HEK293 (cell line): ENCODE measurements around the gene USP24.
"Not testable (repeated sequence)": the region's sequence is repeated elsewhere in the genome, so short reads cannot be mapped to it uniquely, and the experiment has no call there.

ENCODE experiments used
- CTCF ChIP-seq: fragments of 450-650 bp; formaldehyde crosslinking; IDR thresholded peaks from 2 replicates; pipeline ENCODE4 v1.5.1; 2016; ENCODE audit warnings: missing biosample characterization, missing genetic modification characterization
- GLI4 ChIP-seq: fragments of 450-650 bp; formaldehyde crosslinking; IDR thresholded peaks from 2 replicates; pipeline ENCODE4 v1.5.1; 2016; ENCODE audit warnings: missing biosample characterization, missing genetic modification characterization
- PRDM10 ChIP-seq: fragments of 450-650 bp; formaldehyde crosslinking; IDR thresholded peaks from 2 replicates; pipeline ENCODE4 v1.5.1; 2016; ENCODE audit warnings: missing biosample characterization, missing genetic modification characterization
- TCF7L2 ChIP-seq: IDR thresholded peaks from 2 replicates; pipeline ENCODE4 v1.6.1; 2011; ENCODE audit warnings: low read depth, mild to moderate bottlenecking, inconsistent platforms, low read length, moderate library complexity, borderline replicate concordance
- YY1 ChIP-seq: fragments of 450-650 bp; formaldehyde crosslinking; IDR thresholded peaks from 2 replicates; pipeline ENCODE4 v1.5.1; 2018; ENCODE audit warnings: missing biosample characterization, missing genetic modification characterization
- ZBTB17 ChIP-seq: fragments of 450-650 bp; formaldehyde crosslinking; IDR thresholded peaks from 2 replicates; pipeline ENCODE4 v1.5.1; 2016; ENCODE audit warnings: missing biosample characterization, missing genetic modification characterization
- ZNF280C ChIP-seq: fragments of 450-650 bp; formaldehyde crosslinking; IDR thresholded peaks from 2 replicates; pipeline ENCODE4 v1.5.1; 2016; ENCODE audit warnings: missing biosample characterization, missing genetic modification characterization
- ZNF514 ChIP-seq: fragments of 450-650 bp; formaldehyde crosslinking; IDR thresholded peaks from 2 replicates; pipeline ENCODE4 v1.5.1; 2016; ENCODE audit warnings: missing biosample characterization, missing genetic modification characterization
- ZNF660 ChIP-seq: fragments of 450-650 bp; IDR thresholded peaks from 2 replicates; pipeline ENCODE4 v1.5.1; 2018; ENCODE audit warnings: missing biosample characterization, mild to moderate bottlenecking, missing genetic modification characterization
- ZNF704 ChIP-seq: fragments of 450-650 bp; formaldehyde crosslinking; IDR thresholded peaks from 2 replicates; pipeline ENCODE4 v1.5.1; 2016; ENCODE audit warnings: missing biosample characterization, missing genetic modification characterization
- ZNF830 ChIP-seq: fragments of 450-650 bp; IDR thresholded peaks from 2 replicates; pipeline ENCODE4 v1.5.0; 2018; ENCODE audit warnings: missing biosample characterization, missing genetic modification characterization, low read depth, mild to moderate bottlenecking, moderate library complexity

- TF ChIP-seq ZNF704; CTCF (tag by site-specific recombination); ZNF830 (tag by site-specific recombination); TCF7L2; ZBTB17 (tag by site-specific recombination); ZNF660 (tag by site-specific recombination); GLI4 (tag by site-specific recombination); YY1 (tag by site-specific recombination); ZNF280C; PRDM10 (tag by site-specific recombination); ZNF514 (tag by site-specific recombination): not testable (repeated sequence)
Measured at GRCh38 chr1:55109005-55109404, 106.2 kb downstream of the USP24 start.
